GM23338 (cell line): ENCODE data around the gene RGSL1. TPM values are rescaled to one million over a fixed set of nuclear protein-coding genes. Genes with fewer than 3 reads are reported as not detected.

ENCODE experiments used
- ATAC-seq: fragments of 200-7000 bp; cut with Tn5 transposase; 3 replicates; pipeline ENCODE4 v1.9.1; 2020
- DNase-seq: peaks from one replicate; pipeline ENCODE4 v3.0.0-alpha.2; 2015; ENCODE audit warnings: low spot score
- H2AFZ ChIP-seq: fragments of 200-600 bp; sonication (generic); 2 replicates; pipeline ENCODE4 v1.8.0; 2016; ENCODE audit warnings: antibody characterized with exemption, mild to moderate bottlenecking, moderate library complexity
- H3F3A ChIP-seq: fragments of 200-600 bp; sonication (generic); replicated peaks from 2 replicates; pipeline ENCODE4 v1.8.0; 2017; ENCODE audit warnings: antibody characterized with exemption, mixed run types, low read depth
- H3K27ac ChIP-seq: fragments of 200-600 bp; sonication (generic); 2 replicates; pipeline ENCODE4 v1.6.1; 2016; ENCODE audit warnings: low read depth
- H3K27me3 ChIP-seq: fragments of 200-600 bp; sonication (generic); 2 replicates; pipeline ENCODE4 v1.8.0; 2016; ENCODE audit warnings: mild to moderate bottlenecking, mixed run types, moderate library complexity; ENCODE audit not compliant: insufficient read depth
- H3K36me3 ChIP-seq: fragments of 200-600 bp; sonication (generic); 2 replicates; pipeline ENCODE4 v1.8.0; 2016; ENCODE audit warnings: mild to moderate bottlenecking; ENCODE audit not compliant: insufficient read depth
- H3K4me1 ChIP-seq: fragments of 200-600 bp; sonication (generic); 2 replicates; pipeline ENCODE4 v1.8.0; 2016; ENCODE audit warnings: mild to moderate bottlenecking, moderate library complexity; ENCODE audit not compliant: insufficient read depth
- H3K4me2 ChIP-seq: fragments of 200-600 bp; sonication (generic); 2 replicates; pipeline ENCODE4 v1.7.1; 2017; ENCODE audit warnings: mixed run types
- H3K4me3 ChIP-seq: fragments of 200-600 bp; sonication (generic); 2 replicates; pipeline ENCODE4 v1.6.1; 2016; ENCODE audit warnings: mixed run types
- H3K79me2 ChIP-seq: fragments of 200-600 bp; sonication (generic); replicated peaks from 2 replicates; pipeline ENCODE4 v1.8.0; 2017; ENCODE audit warnings: mild to moderate bottlenecking; ENCODE audit not compliant: insufficient read depth
- H3K9me2 ChIP-seq: fragments of 200-600 bp; sonication (generic); 2 replicates; pipeline ENCODE4 v1.8.0; 2017; ENCODE audit not compliant: insufficient read depth
- H4K20me1 ChIP-seq: fragments of 200-600 bp; sonication (generic); replicated peaks from 2 replicates; pipeline ENCODE4 v1.8.0; 2017; ENCODE audit warnings: mild to moderate bottlenecking; ENCODE audit not compliant: insufficient read depth
- H3K27ac Mint-ChIP-seq: 2 replicates; pipeline ENCODE4 v1.8.0; 2020; ENCODE audit warnings: inconsistent platforms, mild to moderate bottlenecking, moderate library complexity, mixed read lengths
- H3K27me3 Mint-ChIP-seq: 3 replicates; pipeline ENCODE4 v1.8.0; 2022; ENCODE audit warnings: low read depth, mild to moderate bottlenecking, moderate library complexity, mixed read lengths, inconsistent platforms; ENCODE audit not compliant: insufficient read depth, poor library complexity
- H3K36me3 Mint-ChIP-seq: 3 replicates; pipeline ENCODE4 v1.8.0; 2021; ENCODE audit warnings: low read depth, mild to moderate bottlenecking, inconsistent platforms, moderate library complexity, mixed read lengths
- H3K4me1 Mint-ChIP-seq: 3 replicates; pipeline ENCODE4 v1.8.0; 2020; ENCODE audit warnings: mild to moderate bottlenecking, inconsistent platforms, mixed read lengths
- H3K4me3 Mint-ChIP-seq: 3 replicates; pipeline ENCODE4 v1.8.0; 2021; ENCODE audit warnings: moderate library complexity, mild to moderate bottlenecking, inconsistent platforms, mixed read lengths
- H3K9me3 Mint-ChIP-seq: 3 replicates; pipeline ENCODE4 v1.8.0; 2020; ENCODE audit warnings: moderate library complexity, mild to moderate bottlenecking, inconsistent platforms, mixed read lengths
- CREB1 ChIP-seq: fragments of 250-450 bp; sonication (Bioruptor Pico); IDR thresholded peaks from 2 replicates; pipeline ENCODE4 v1.5.0; 2020; ENCODE audit warnings: low read depth, mild to moderate bottlenecking, moderate library complexity
- EZH2 ChIP-seq: fragments of 200-600 bp; sonication (generic); IDR thresholded peaks from one replicate; pipeline ENCODE4 v1.8.0; 2017; ENCODE audit warnings: antibody characterized with exemption, mild to moderate bottlenecking, low read depth; ENCODE audit not compliant: unreplicated experiment
- EZH2phosphoT487 ChIP-seq: fragments of 200-600 bp; sonication (generic); IDR thresholded peaks from one replicate; pipeline ENCODE4 v1.8.1; 2018; ENCODE audit warnings: antibody characterized with exemption; ENCODE audit not compliant: unreplicated experiment
- JUNB ChIP-seq: IDR thresholded peaks from one replicate; pipeline ENCODE4 v1.6.1; 2016; ENCODE audit warnings: antibody characterized with exemption; ENCODE audit not compliant: unreplicated experiment
- NANOG ChIP-seq: IDR thresholded peaks from 2 replicates; pipeline ENCODE4 v1.6.1; 2016; ENCODE audit warnings: antibody characterized with exemption, borderline replicate concordance
- POLR2AphosphoS5 ChIP-seq: IDR thresholded peaks from 2 replicates; pipeline ENCODE4 v1.6.1; 2016; ENCODE audit warnings: antibody characterized with exemption, low read depth
- REST ChIP-seq: IDR thresholded peaks from one replicate; pipeline ENCODE4 v1.6.1; 2018; ENCODE audit warnings: antibody characterized with exemption; ENCODE audit not compliant: unreplicated experiment
- STAT1 ChIP-seq: IDR thresholded peaks from one replicate; pipeline ENCODE4 v1.6.1; 2016; ENCODE audit warnings: antibody characterized with exemption; ENCODE audit not compliant: unreplicated experiment
- ZNF114 ChIP-seq: fragments of 250-450 bp; sonication (Bioruptor Pico); IDR thresholded peaks from 2 replicates; pipeline ENCODE4 v1.5.0; 2020; ENCODE audit warnings: mild to moderate bottlenecking, moderate library complexity
- ZNF331 ChIP-seq: fragments of 250-450 bp; sonication (Bioruptor Pico); IDR thresholded peaks from 2 replicates; pipeline ENCODE4 v1.5.0; 2020; ENCODE audit warnings: low read depth, mild to moderate bottlenecking, moderate library complexity
- polyA plus RNA-seq: library from polyadenylated mRNA; unstranded; fragments of >200 nt; fragmentation: Nextera tagmentation; extraction: Ambion mirVana; gene quantifications from 2 replicates; pipeline ENCODE4 v1.2.1, GENCODE V29; 2016
- total RNA-seq: library from RNA; depleted of rRNA; stranded (reverse); fragments of >200 nt; shearing (Covaris generic); gene quantifications from 2 replicates; pipeline ENCODE4 v1.2.3, GENCODE V29; 2014
- TF ChIP-seq, protein P1 (sequence below), 2 experiments: fragments of 200-600 bp in 1 of 2; sonication (generic) in 1 of 2; conservative IDR thresholded peaks; 2 replicates each; pipeline versions ENCODE4 v1.5.1 to v1.6.1; 2016 to 2017; ENCODE audit warnings: antibody characterized with exemption in 2 of 2, low read depth in 2 of 2, mild to moderate bottlenecking in 2 of 2, moderate library complexity in 1 of 2
- TF ChIP-seq, protein P2 (sequence below): IDR thresholded peaks from 2 replicates; pipeline ENCODE4 v1.6.1; 2016; ENCODE audit warnings: antibody characterized with exemption

Gene RGSL1
- total and polyA plus RNA-seq, 2 experiments from 2014 or later = not detected

DNA sequence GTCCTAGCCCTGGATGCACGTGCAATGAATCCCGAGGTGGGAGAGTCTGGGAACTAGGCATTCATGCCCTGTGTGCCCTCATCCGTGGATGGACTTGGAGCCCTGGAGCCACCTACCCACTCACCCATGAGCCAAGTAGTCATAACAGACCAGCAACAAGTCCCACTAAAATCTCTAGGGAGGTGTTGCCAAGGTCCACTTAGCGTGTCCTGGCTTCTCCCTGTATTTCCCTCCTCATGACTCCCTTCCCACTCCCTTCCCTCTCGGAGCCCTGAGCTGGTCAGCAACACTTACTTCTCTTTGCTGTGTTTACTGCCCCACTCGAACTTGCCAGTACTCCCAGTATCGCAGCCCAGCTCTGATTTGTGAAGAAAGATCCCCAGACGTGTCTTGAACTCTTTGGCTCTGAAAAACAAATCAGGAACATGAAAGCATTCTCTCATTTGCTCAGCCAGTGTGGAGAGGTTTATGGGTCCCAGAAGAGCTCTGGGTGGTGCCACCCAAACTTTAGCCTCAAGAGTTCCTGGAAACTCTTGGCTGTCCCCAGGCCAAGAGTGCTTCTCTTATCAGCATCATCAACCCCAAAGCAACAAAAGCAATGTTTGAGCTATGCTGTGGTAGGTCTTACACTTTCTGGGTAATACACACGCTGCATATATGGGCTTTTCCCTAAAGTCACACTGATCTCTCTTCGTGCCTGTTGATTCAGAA is 153.1 kb downstream of the RGSL1 start (continued):
- TF ChIP-seq, protein P1, sequence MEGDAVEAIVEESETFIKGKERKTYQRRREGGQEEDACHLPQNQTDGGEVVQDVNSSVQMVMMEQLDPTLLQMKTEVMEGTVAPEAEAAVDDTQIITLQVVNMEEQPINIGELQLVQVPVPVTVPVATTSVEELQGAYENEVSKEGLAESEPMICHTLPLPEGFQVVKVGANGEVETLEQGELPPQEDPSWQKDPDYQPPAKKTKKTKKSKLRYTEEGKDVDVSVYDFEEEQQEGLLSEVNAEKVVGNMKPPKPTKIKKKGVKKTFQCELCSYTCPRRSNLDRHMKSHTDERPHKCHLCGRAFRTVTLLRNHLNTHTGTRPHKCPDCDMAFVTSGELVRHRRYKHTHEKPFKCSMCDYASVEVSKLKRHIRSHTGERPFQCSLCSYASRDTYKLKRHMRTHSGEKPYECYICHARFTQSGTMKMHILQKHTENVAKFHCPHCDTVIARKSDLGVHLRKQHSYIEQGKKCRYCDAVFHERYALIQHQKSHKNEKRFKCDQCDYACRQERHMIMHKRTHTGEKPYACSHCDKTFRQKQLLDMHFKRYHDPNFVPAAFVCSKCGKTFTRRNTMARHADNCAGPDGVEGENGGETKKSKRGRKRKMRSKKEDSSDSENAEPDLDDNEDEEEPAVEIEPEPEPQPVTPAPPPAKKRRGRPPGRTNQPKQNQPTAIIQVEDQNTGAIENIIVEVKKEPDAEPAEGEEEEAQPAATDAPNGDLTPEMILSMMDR (conservative IDR thresholded peaks at IDR 0.05; ENCODE audit: low read depth in 2 of 2) = no peak
- no peak for TF ChIP-seq REST
- no peak for TF ChIP-seq JUNB
- no peak for TF ChIP-seq ZNF114 (CRISPR knock-in tag)
- TF ChIP-seq, protein P2, sequence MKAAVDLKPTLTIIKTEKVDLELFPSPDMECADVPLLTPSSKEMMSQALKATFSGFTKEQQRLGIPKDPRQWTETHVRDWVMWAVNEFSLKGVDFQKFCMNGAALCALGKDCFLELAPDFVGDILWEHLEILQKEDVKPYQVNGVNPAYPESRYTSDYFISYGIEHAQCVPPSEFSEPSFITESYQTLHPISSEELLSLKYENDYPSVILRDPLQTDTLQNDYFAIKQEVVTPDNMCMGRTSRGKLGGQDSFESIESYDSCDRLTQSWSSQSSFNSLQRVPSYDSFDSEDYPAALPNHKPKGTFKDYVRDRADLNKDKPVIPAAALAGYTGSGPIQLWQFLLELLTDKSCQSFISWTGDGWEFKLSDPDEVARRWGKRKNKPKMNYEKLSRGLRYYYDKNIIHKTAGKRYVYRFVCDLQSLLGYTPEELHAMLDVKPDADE = no peak
- no peak for TF ChIP-seq NANOG
- no peak for TF ChIP-seq EZH2phosphoT487
- no peak for TF ChIP-seq ZNF331 (CRISPR knock-in tag)
- TF ChIP-seq STAT1 = no peak
- TF ChIP-seq POLR2AphosphoS5 = no peak
- no peak for TF ChIP-seq EZH2

DNA sequence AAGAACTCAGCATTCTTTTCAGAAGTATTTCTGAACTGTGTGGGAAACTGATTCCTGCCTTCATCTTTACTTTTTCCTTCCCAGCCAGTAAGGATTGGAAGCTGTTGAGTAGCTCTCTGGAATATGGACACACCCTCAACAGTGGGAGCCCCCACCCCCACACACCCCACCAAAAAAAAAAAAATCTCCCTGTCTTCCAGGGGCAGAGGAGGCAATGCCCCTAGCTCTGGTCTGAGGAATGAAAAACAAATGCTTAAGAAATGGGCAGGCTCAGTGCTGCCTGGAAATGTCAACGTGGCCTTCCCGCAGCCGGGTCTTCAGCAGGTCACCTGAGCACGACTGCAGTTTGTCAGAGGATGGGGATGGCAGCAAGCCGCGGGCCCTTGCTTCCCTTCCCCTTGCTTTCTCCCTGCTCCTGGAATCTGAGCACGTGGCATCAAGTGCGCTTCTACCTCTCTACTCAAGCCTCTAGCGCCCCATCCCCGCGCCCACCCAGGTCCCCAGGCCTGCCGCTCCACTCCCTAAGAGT is 153.8 kb downstream of the RGSL1 start:
- no peaks in the 10 kb centered on the region for H3F3A ChIP-seq
- peaks cover 6% of the 10 kb centered on the region; the same call in 1 of the 2 replicates for H4K20me1 ChIP-seq
- peak overlapping the region; percentile 78 for H3K4me3 ChIP-seq
- H3K4me1 Mint-ChIP-seq = peaks cover 6% of the 10 kb centered on the region
- peaks cover 27% of the 10 kb centered on the region for H3K4me1 ChIP-seq
- DNase-seq (peak; percentile 55), ATAC-seq (no peak)
- peaks cover 17% of the 10 kb centered on the region for H3K36me3 ChIP-seq
- peaks cover 19% of the 10 kb centered on the region for H3K79me2 ChIP-seq
- H3K27ac Mint-ChIP-seq = no peak overlapping the region
- H3K9me3 Mint-ChIP-seq = no peaks in the 10 kb centered on the region
- no peak overlapping the region for H3K27ac ChIP-seq
- peaks cover 33% of the 10 kb centered on the region for H3K27me3 ChIP-seq
- H3K4me2 ChIP-seq = peak overlapping the region; percentile 96
- peaks cover 4% of the 10 kb centered on the region; the same call in 1 of the 3 replicates for H3K36me3 Mint-ChIP-seq
- TF ChIP-seq EZH2 (no peak), CREB1 (CRISPR knock-in tag) (0 out of 2 replicates have a peak, but pooled peaks have one; percentile 3)
- no peaks in the 10 kb centered on the region for H3K9me2 ChIP-seq
- H2AFZ ChIP-seq = peak overlapping the region; percentile 86
- peaks cover 18% of the 10 kb centered on the region for H3K27me3 Mint-ChIP-seq
- H3K4me3 Mint-ChIP-seq = no peak overlapping the region
